PC-3 (cell line): Measurements from ENCODE around the gene RNF168.

Source experiments
- EZH2 ChIP-seq: fragments of 300-600 bp; sonication (generic); IDR thresholded peaks from one replicate; pipeline ENCODE4 v1.6.1; 2017; ENCODE audit warnings: antibody characterized with exemption, mild to moderate bottlenecking, low read length; ENCODE audit not compliant: unreplicated experiment
- EZH2phosphoT487 ChIP-seq: fragments of 300-600 bp; sonication (generic); IDR thresholded peaks from 2 replicates; pipeline ENCODE4 v1.6.1; 2018; ENCODE audit warnings: mild to moderate bottlenecking, antibody characterized with exemption, low read length, borderline replicate concordance
- TF ChIP-seq, protein P1 (sequence below): fragments of 300-600 bp; sonication (generic); conservative IDR thresholded peaks from 2 replicates; pipeline ENCODE4 v1.5.1; 2017; ENCODE audit warnings: antibody characterized with exemption, low read depth, mild to moderate bottlenecking, low read length

DNA sequence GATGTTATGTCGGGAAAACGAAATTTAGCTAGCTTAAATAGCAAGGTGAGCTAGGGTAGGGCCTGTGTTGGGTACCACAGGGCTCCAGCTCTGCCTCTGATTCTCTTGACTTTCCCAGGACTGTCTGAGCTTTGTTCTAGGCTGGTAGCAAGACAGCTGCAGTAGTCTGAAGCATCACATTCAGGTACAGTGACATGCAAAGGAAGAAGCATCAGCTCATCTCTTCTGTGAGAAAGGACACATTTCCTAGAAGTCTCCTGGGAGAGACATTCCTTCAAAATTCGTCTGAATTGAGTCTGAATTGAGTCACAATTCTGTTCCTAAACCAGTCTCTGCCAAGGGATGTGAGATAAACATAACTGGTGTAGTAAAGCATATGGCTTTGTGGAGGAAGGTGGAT lies 62.9 kb downstream of the RNF168 start:
- TF ChIP-seq, protein P1, sequence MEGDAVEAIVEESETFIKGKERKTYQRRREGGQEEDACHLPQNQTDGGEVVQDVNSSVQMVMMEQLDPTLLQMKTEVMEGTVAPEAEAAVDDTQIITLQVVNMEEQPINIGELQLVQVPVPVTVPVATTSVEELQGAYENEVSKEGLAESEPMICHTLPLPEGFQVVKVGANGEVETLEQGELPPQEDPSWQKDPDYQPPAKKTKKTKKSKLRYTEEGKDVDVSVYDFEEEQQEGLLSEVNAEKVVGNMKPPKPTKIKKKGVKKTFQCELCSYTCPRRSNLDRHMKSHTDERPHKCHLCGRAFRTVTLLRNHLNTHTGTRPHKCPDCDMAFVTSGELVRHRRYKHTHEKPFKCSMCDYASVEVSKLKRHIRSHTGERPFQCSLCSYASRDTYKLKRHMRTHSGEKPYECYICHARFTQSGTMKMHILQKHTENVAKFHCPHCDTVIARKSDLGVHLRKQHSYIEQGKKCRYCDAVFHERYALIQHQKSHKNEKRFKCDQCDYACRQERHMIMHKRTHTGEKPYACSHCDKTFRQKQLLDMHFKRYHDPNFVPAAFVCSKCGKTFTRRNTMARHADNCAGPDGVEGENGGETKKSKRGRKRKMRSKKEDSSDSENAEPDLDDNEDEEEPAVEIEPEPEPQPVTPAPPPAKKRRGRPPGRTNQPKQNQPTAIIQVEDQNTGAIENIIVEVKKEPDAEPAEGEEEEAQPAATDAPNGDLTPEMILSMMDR: no peak
- TF ChIP-seq EZH2phosphoT487 (no peak), EZH2 (no peak)
